GM12891 (cell line): ENCODE results near the gene CCNA2.

ENCODE experiments used
- POLR2A ChIP-seq: IDR thresholded peaks from 2 replicates; pipeline ENCODE4 v1.6.1; 2011; ENCODE audit warnings: low read depth, low read length, control low read depth
- POLR2AphosphoS5 ChIP-seq: IDR thresholded peaks from 2 replicates; pipeline ENCODE4 v1.6.1; 2011; ENCODE audit warnings: low read depth, low read length, control low read depth
- SPI1 ChIP-seq: IDR thresholded peaks from 2 replicates; pipeline ENCODE4 v1.6.1; 2011; ENCODE audit warnings: low read depth, low read length, control low read depth
- TAF1 ChIP-seq: IDR thresholded peaks from 2 replicates; pipeline ENCODE4 v1.6.1; 2011; ENCODE audit warnings: low read depth, low read length, control low read depth

GRCh38 chr4:121773883-121774282, 49.8 kb downstream of the CCNA2 start:
- TF ChIP-seq POLR2A = no peak
- TF ChIP-seq POLR2AphosphoS5 = no peak
- TF ChIP-seq TAF1 = no peak
- TF ChIP-seq SPI1 = no peak
